Bronchus fibroblast of lung (primary cell): ENCODE results near the gene HAPSTR1. TPM values are rescaled to one million over a fixed set of nuclear protein-coding genes. Genes with fewer than 3 reads are reported as not detected.

Experiments used
- total RNA-seq: library from RNA; depleted of rRNA; stranded (reverse); fragments of >200 nt; gene quantifications from 2 replicates; pipeline ENCODE4 v1.2.3, GENCODE V29; 2015

Gene HAPSTR1, protein sequence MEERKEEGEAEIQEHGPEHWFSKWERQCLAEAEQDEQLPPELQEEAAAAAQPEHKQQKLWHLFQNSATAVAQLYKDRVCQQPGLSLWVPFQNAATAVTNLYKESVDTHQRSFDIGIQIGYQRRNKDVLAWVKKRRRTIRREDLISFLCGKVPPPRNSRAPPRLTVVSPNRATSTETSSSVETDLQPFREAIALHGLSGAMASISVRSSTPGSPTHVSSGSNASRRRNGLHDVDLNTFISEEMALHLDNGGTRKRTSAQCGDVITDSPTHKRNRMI
- total RNA-seq = 27.1 and 28.2 TPM in 2 replicates

DNA sequence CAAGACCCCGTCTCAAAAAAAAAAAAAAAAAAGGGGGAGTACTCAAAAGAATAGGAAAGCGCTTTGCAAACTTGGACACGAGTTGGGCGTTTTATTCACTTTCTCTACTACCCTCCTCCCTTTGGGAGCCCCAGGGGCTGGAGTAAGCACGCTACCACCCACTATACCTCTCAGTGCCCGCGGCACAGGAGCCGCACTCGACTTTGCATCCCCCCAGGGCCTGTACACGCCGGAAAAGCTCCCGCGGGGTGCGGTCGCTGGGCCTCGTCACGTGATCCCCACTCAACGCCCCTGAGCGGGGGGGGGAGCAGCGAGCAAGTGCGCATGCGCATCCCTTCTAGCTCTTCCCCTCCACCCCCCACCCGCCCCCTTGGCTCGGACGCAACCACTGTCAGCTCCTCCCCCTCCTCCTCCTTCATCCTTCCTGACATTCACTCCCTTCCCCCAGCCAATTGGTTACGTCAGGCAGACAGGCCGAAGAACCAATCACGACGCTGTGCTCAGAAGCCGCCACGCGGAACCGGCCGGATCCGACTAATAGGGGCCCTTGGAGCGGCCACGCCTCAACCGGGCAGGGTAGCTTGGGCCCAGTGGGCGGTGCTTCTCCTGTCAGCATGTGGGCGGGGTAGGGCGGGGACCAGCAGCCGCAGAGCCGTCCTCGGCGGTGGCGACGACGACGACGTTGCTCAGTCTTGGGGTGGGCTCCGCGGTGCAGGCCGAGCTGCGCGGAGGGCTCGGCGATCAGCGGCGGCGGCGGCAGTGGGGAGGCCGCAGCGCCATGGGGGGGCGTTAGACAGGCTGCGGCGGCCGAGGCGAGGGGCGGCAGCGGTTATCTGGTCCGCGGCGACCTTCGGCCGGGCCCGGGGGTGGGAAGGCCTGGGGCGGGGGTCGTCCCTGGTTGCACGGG lies at the start of gene HAPSTR1:
HAPSTR1 (plus strand) TSS at position 685 of the 907 bp plus-strand sequence. CDS start 401 bp downstream, outside the sequence.

Other genes starting within 250 kb of the HAPSTR1 start
- 195 and 221 TPM in 2 replicates for gene CARHSP1, start 222.6 kb upstream of the HAPSTR1 start, total RNA-seq
- not detected in 2 replicates for gene LITAFD, start 209.3 kb upstream of the HAPSTR1 start, total RNA-seq
- gene USP7, start 127.7 kb upstream of the HAPSTR1 start, total RNA-seq = 32.6 and 41.7 TPM in 2 replicates